Measurements from ENCODE around the gene CCDC91.
"Not testable (repeated sequence)": the region's sequence is repeated elsewhere in the genome, so short reads cannot be mapped to it uniquely, and the experiment has no call there.

The CCDC91 gene

DNA sequence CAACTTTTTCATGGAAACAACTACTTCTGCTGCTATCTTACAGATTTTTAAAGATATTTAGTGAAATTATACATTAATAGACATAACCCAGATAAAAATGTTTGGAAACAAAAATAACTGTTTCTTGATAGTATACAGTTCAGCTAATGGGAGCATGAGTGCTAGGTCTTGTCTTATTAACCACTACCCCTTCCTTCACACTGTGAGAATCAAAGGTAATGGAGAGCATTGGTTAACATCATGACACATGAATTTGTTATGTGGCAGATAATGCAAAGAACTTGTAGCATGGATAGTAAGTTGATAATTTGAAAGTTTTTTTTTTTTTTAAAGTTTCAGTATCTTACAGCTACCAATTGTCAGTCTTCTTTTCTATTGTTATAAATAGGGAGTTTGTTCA, 44.2 kb downstream of the CCDC91 start:
- no peak for DNase-seq

DNA sequence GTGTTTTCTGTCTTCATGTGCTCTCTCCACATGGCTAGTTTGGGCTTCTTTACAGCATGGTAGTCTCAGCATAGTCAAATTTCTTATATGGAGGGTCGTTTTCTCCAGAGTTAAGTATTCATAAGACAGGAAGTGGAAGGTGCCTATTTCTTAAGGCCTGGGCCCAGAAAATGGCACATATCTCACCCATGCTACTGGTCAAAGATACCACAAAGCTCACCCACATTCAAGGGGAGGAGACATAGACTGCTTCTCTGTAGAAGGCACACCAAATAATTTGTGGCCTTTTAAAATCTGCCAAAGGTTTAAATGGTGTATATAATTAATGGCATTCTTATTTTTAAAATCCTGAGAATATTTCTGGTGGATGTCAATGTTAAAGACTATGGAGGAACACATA, 44.8 kb downstream of the CCDC91 start:
- DNase-seq: no peak

DNA sequence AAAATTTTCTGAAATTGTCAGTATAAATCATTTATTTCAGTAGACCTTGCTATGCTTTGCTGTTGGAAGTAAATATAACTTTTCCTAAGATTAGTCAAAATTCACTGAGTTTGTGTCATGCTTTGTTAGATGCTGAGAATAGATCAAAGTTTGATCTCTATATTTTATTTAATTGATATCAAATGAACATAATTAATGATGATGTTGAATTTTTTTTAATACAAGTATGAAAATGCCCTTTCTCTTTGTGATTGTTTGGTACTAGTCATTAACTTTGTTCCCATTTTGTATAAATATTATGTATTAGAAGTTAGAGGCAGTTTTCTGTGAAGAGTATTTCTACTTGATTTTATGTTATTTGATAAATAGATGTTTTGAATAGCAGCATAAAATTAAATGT, 45.7 kb downstream of the CCDC91 start:
- DNase-seq: no peak

DNA sequence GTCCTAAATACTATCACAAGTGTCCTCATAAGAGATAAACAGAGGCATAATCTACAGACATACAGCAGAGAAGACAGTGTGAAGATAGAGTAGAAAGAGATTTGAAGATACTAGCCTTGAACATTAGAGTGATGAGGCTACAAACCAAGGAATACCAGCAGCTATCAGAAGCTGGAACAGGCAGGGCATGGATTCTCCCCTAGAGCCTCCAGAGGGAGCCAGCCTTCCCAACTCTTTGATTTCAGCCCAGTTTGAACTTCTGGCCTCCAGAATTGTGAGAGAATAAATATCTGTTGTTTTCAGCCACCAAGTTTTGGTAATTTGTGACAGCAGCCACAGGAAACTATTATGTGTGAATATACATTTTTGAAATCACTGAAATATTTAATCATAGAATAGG, 47.2 kb downstream of the CCDC91 start:
- DNase-seq: no peak

DNA sequence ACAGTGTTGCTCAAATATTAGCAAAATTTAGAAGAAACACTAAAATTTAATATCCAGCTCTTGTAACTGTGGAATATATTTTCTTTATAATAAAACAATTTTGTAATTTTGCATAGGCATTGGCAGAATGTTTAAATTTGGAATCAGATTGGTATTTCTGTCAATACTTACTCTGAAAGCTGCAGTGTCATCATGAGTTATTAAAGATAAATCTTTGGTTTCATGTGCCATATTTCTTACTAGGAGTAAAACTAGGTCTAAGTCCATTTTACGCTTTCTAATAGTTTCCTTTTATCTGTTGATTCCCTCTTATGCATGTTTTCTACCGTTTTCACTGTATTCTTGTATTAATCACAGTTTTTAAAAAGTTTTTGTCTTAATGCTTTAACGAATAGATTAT, 49.7 kb downstream of the CCDC91 start:
- DNase-seq: no peak

DNA sequence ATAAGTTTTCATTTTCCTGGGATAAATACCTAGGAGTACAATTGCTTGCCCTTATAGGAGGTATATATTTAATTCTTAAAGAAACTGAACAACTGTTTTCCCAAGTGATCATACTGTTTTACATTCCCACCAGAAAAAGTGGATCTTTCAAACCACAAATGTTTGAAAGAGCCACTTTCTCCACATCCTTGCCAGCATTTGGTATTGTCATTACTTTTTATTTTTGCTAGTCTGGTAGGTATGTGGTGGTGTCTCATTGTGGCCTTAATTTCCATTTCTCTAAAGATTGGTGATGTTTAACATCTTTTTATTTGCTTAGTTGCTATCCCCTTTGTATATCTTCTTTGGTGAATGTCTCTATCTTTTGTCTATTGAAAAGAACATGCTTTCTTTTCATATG, 50.6 kb downstream of the CCDC91 start:
- no peak for DNase-seq

DNA sequence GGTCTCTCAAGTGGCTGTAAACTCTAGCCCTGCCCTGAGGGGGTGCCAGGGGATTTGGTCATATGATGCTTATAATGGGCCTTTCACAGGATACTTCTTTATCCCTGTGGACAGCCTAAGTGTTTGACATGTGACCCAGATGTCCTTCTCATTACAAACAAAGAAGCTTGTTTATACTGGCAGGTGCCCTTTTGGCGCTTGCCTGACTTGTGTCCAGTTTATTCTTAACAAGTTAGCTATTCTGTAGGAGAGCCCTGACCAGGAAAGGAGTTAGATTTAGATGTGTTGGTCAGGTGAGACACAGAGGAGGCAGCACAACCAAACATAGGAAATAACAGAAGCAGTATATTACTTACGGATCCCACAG, 51.9 kb downstream of the CCDC91 start:
- no peak for DNase-seq

DNA sequence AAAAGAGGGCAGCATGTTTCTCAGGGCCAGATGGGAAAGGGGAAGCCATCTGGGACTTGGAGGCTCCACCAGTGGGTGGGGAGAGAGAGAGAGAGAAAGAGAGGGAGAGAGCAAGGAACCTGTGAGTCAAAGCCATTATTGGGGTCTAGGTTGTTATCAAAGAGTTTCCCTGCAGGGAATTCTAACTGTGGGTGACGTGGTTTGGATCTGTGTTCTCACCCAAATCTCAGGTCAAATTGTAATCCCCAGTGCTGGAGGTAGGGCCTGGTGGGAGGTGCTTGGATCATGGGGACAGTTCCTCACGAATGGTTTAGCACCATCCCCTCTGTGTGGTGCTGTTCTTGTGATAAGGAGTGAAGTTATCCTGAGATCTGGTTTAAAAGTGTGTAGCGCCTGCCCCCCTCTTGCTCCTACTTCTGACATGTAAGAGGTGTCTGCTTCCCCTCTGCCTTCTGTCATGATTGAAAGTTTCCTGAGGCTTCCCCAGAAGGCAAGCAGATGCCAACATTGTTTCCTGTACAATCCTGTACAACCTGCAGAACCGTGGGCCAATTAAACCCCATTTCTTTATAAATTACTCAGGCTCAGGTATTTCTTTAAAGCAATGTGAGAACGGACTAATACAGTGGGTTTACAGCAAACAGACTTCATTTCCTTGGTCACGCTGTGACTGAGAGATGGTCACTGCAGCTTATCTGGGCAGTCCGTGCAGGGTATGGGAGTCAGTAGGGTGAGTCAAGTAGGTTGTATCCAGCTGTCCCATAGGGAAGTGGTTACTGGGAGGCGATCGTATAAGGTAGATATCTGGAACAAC, 52.4 kb downstream of the CCDC91 start:
- no peak for DNase-seq

DNA sequence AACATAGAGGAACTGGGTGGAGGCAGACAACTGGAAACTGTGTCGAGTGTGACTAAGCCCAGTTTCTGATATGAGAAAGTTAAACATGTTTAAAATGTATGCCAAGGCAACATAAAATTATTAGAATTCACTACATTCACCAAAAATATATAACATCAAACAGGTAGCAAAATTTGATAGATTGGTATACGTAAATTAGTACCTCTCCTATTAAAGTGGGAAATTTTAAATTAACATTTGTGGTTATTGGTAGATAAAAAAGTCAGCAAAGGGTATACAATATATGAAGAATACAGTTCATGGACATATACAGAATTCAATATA, 53.0 kb downstream of the CCDC91 start:
- DNase-seq: no peak

DNA sequence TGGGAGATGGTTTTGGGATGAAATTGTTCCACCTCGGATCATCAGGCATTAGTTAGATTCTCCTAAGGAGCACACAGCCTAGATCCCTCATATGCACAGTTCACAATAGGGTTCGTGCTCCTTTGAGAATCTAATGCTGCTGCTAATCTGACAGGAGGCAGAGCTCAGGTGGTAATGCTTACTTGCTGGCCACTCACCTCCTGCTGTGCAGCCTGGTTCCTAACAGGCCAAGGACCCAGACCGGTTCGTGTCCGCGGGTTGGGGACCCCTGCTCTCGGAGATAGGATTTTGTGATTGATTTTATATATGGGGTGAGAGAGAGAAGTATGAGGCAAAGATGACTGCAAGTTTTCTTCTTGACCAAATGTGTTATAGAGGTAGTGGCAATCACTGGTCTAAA, 57.5 kb downstream of the CCDC91 start:
- no peak for DNase-seq

DNA sequence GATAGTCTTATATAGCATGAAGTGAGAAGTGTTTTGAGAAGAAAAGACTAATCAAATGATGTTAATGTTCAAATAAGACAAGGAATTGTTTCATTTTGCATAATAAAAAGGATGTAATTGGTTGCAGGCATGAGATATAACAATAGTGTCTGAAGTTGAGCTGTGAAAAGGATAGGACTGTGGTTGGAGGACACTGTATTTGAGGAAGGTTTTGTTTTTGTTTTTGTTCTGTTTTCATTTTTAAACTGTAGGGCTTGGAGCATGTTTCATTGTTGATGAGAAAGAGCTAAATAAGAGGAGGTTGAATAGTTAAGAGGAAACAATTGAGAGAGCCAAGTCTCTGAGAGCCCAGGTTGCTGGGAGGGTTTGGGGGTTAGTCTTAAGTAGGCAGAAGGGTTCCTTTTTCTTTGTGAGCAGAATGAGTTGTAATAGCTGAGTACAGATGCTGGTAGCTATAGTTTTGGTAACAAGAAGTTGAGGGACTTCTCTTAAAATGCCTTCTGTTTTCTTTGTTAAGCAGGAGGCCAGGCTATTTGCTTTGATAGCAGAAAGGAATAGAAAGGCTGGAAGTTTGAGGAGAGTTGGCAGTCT, 58.4 kb downstream of the CCDC91 start:
- no peak for DNase-seq

DNA sequence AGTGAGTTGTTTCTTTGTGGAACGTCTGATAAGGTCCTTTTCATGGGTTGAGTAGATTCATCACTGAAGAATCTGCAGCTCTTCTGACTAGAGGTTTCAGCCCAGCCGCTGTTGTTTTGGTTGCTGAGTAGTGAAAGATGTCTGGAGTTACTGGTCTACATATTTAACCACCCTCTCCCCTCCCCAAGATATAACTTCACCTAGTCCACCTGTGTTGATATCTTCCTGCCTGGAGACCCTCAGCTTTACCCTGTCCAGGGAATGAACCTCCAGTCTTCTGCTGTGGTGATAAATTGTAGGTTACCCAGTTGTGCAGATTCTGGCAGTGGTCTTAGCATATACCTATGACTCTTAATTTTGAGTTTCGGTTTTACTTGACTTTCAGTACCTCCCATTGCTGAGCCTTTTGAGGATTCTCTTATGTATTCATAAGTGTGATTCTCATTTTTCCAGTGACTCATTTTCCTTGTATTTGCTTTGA, 62.9 kb downstream of the CCDC91 start:
- DNase-seq: no peak

DNA sequence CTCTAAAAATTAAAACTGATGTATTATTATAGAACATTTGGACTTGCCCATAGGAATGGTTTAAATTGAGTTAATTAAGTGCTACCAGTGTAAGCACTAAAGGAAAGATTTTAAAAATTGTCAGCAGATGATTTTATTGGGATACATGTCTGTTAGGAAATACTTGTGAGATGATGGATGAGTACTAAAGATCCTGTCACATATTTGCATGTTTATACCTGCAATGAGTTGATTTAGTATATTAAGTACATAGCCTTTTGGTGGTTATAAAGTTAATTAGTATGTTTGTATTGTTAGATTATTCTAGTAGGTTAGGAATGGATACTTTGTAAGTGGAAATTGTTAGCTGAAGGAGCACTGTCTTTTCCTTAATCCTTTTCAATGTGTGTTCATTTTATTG, 67.2 kb downstream of the CCDC91 start:
- DNase-seq: no peak

DNA sequence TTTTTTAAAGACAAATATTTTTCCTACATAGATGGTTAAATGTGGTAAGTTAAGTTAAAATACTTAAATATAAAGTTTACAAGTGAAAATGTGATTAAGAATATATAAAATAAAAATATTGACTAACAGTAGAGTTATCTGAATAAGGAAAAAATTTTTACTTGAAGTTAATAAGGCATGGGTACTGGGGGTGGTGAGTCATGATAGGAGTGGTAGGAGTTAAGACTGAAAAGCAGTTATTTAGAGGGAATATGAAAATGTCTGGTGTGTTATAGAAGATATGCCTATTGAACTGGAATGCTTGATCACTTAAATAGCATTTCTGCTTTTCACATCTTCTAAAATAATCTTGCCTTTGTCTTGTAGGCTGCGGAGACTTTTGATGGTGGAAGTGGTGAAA, 68.7 kb downstream of the CCDC91 start:
- DNase-seq: no peak

DNA sequence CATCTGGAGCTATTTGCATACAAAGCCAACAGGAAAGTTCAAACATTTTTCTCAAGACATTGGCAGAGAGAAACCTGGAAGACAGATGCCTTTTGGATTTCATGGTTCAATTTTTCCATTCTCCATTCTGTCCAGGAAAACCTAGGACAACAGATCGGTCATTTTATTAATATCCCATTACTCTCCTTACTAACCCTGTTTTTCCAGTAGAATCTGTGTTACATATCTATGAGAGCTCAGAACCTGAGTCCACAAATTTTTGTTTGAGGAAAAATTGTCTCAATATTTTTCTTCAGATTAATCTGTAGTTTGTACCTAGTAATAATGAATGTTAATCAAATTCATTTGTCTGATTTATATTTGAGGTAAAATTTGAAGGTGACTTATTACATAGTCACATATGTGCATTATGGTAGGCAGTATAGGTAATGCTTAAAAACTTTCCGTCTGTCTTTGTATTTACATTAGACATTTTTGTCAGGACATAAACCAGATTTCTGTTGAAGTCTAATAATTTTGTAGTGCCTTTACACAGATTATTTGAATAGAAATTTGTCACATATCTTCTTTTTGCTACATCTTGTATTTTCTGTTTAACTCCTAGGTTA, 75.3 kb downstream of the CCDC91 start:
- no peak for DNase-seq

DNA sequence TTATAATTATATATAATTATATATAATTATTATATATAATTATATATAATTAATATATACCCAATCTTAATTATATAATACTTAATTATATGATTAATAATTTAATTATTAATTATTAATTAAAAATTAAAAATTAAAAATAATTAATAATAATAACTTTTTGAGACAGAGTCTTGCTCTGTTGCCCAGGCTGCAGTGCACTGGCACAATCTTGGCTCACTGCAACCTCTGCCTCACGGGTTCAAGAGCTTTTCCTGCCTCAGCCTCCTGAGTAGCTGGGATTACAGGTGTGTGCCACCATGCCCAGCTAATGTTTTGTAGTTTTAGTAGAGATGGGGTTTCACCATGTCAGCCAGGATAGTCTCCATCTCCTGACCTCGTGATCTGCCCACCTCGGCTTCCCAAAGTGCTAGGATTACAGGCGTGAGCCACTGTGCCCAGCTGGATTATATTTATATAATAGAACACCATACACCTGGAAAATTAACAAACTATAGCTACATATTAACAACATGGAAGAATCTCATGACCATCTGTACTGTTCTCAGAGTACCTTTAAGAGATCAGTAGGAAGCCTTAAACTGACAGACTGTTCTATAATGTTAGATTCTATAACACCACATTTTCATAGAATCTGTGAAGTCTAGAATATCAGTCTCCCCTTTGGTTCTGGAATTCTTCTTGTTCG, 77.8 kb downstream of the CCDC91 start:
- DNase-seq: not testable (repeated sequence)

DNA sequence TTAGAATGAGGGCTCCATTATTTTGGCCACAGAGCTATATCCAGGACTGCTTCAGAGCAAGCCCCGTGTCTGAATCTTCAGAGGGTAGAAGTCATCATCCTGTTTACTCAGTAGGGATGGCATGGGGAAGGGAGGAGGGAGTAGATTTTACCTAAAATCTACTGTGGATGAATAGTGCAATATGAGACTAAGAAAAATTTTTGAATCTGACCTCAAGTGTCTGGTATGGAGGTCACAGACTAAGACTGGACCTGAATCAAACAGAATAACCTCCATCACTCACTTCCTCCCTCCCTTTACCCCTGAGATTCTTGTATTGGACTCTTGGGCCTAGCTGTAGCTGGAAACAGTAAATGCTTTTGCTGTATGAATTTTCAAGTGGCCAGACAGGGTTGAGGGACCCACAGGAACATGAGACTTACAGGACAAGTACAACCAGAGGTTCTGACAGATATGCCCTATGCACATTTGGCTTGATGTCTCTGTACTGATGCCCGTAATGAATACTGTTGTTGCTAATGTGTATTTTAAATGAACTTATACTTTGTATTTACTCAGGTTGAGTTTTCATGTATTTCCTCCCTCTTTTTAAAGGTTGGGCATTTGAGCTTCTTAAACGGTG, 78.5 kb downstream of the CCDC91 start:
- DNase-seq: no peak

DNA sequence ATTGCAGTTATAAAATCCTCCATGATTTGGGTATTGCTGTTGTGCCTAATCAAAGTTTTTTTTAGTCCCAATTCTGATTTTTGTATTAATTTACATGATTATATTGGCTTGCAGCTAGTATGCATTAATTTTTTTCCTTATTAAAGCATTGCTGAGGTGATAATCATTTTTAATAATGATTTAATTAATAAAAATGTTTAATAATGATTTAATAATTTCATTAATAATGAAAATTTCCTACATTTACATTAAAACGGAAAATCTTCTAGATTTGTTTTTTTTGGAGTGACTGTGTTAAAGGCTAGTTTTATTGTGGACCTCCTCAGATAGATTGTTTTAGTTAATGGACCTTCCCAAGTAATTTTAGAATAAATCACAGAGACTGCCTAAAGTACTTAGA, 79.6 kb downstream of the CCDC91 start:
- DNase-seq: no peak

DNA sequence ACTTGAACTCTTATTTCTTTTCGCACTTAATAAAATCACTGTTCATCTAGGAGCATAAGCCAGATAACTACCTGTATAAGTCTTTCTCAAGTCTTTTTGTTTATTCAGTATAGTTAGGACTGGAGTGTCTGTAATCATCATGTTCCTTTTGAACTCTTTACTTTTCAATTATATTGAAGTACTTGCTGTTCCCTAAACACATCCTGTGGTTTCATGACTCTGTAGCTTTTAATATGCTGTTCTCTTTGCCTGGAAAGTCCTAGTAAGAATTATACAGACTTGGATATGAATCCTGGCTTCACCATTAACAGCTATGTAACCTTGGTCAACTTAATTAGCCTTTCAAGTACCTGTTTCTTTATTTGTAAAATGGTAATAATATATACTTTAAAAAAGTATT, 88.2 kb downstream of the CCDC91 start:
- DNase-seq: no peak

DNA sequence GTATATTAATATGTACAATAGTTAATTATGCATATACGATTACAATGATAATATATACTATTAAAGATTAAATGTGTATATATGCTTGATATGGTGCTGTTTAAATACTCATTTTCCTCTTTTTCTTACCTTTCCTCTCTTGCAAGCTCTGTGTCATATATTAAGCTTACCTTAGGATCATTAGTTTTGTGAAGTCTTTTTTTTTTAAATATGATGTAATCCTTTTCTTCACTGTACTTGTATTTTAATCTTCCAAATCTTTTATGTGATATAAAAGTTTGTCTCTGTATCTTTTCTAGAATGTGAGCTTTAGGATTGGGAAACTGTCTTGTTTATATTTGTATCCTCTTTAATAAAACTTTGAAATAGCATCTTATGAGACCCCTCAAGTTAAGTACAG, 88.7 kb downstream of the CCDC91 start:
- no peak for DNase-seq

DNA sequence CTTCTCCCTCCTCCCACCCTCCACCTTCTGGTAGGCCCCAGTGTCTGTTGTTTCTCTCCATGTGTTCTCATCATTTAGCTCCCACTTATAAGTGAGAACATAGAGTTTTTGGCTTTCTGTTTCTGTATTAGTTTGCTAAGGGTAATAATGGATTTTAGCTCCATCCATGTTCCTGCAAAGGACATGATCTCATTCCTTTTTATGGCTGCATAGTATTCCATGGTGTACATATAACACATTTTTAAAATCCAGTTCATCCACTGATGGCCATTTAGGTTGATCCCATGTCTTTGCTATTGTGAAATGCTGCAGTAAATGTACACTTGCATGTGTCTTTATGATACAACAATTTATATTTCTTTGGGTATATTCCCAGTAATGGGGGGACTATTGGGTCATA, 96.1 kb downstream of the CCDC91 start:
- DNase-seq: no peak

DNA sequence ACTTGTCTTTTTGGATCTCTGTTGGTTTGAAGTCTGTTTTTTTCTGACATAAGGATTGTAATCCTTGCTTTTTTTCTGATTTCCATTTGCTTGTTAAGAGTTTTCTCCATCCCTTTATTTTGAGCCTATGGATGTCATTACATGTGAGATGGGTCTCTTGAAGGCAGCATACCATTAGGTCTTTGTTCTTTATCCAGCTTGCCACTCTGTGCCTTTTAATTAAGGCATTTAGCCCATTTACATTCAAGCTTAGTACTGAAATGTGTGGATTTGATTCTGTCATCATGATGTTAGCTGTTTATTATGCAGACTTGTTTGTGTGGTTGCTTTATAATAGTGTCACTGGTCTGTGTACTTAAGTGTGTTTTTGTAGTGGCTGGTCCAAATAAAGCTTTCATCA, 100.0 kb downstream of the CCDC91 start:
- no peak for DNase-seq

DNA sequence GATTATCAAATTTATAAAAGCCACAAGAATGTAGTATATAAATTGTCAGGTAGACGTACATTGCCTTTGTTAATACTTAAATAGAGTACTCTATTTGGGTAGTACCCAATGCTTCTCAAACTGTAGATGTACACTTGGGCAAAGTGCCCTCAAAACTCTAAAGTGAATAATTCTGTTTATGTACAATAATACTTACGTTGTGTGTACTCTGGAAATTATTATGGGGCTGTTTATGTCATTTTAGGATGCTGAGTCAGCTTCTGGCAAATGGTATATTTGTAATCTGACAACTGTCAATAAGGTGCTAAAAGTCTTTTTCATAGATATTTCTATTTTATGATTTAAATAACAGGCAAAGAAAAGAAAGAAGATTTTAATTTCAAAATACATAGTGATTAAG, 102.4 kb downstream of the CCDC91 start:
- DNase-seq: no peak

DNA sequence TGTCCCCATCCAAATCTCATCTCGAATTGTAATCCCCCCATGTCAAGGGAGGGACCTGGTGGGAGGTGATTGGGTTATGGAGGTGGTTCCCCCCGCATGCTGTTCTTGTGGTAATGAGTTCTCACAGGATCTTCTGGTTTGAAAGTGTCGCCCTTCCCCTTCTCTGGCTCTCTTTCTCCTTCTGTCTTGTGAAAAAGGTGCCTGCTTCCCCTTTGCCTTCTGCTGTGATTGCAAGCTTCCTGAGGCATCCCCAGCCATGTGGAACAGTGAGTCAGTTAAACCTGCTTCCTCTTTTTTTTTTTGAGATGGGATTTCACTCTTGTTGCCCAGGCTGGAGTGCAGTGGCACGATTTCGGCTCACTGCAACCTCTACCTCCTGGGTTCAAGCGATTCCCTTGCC, 104.0 kb downstream of the CCDC91 start:
- no peak for DNase-seq
